HepG2 (cell line): ENCODE results near the gene LATS2.
A peak's percentile ranks its signal among the peaks of the same experiment; 100 is the strongest.

Experiments used
- ASH2L ChIP-seq: fragments of 300-600, 200-600 bp; sonication (generic); IDR thresholded peaks from 2 replicates; pipeline ENCODE4 v1.7.0; 2017; ENCODE audit warnings: low read depth, mild to moderate bottlenecking, moderate library complexity, mixed read lengths, low read length; ENCODE audit not compliant: insufficient read length
- CBX1 ChIP-seq: IDR thresholded peaks from one replicate; pipeline ENCODE4 v1.6.1; 2016; ENCODE audit warnings: antibody characterized with exemption, low read depth
- MEF2D ChIP-seq: sonication (generic); formaldehyde crosslinking; IDR thresholded peaks from 2 replicates; pipeline ENCODE4 v1.5.1; 2020; ENCODE audit warnings: mild to moderate bottlenecking, missing genetic modification reagents
- MYNN ChIP-seq: sonication (generic); formaldehyde crosslinking; IDR thresholded peaks from 2 replicates; pipeline ENCODE4 v1.4.0; 2020; ENCODE audit warnings: mild to moderate bottlenecking, low read depth, missing genetic modification reagents
- NFKBIZ ChIP-seq: IDR thresholded peaks from 2 replicates; pipeline ENCODE4 v1.6.1; 2018; ENCODE audit warnings: missing genetic modification reagents, missing compliant biosample characterization
- NR2C2 ChIP-seq: sonication (generic); formaldehyde crosslinking; IDR thresholded peaks from 2 replicates; pipeline ENCODE4 v1.4.0; 2020; ENCODE audit warnings: missing genetic modification reagents, mild to moderate bottlenecking, moderate library complexity, borderline replicate concordance
- POLR2A ChIP-seq, 2 experiments: IDR thresholded peaks; 2 replicates each; pipeline ENCODE4 v1.6.1; 2011; ENCODE audit warnings: low read depth in 2 of 2, low read length in 2 of 2, mild to moderate bottlenecking in 1 of 2, moderate library complexity in 1 of 2; ENCODE audit not compliant: insufficient read depth in 1 of 2
- RXRA ChIP-seq: sonication (generic); formaldehyde crosslinking; IDR thresholded peaks from 2 replicates; pipeline ENCODE4 v1.5.1; 2020; ENCODE audit warnings: missing genetic modification reagents
- TCF7L2 ChIP-seq: IDR thresholded peaks from 2 replicates; pipeline ENCODE4 v1.6.1; 2011; ENCODE audit warnings: mild to moderate bottlenecking, low read depth, low read length, moderate library complexity
- TP53 ChIP-seq: sonication (generic); formaldehyde crosslinking; conservative IDR thresholded peaks from 2 replicates; pipeline ENCODE4 v1.4.0; 2020; ENCODE audit warnings: missing genetic modification reagents

DNA sequence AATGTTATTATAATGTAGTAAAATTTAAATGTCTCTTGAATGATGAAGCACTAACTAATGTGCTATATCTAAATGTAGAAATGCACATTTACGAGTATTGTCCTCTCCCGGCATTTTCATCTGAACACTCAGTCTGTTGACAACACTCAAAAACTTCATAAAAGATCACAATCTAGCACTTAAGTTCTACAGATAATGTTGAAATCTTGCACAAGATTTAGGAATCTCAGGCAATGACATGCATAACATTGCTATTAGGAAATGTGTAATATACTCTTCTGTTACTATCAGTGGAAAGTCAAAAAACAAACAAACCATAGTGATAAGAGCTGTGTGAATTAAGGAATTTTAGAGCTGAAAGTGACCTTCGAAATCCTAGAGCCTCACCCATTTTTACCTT, 121.3 kb downstream of the LATS2 start:
- TF ChIP-seq NFKBIZ, result no peak
- TF ChIP-seq ASH2L, result no peak
- no peak for TF ChIP-seq TCF7L2
- TF ChIP-seq RXRA (CRISPR knock-in tag), result no peak
- peak; percentile 24; the same call in 1 of the 2 replicates for TF ChIP-seq NR2C2 (CRISPR knock-in tag)
- no peak for TF ChIP-seq TP53 (CRISPR knock-in tag)
- TF ChIP-seq MEF2D (CRISPR knock-in tag), result no peak
- no peak for TF ChIP-seq POLR2A (IDR thresholded peaks at IDR 0.05; ENCODE audit: insufficient read depth in 1 of 2, low read depth in 2 of 2, low read length in 2 of 2)
- TF ChIP-seq CBX1, result no peak
- TF ChIP-seq MYNN, result no peak
